A549 (cell line): ENCODE data around the gene SPINK4. TPM values are rescaled to one million over a fixed set of nuclear protein-coding genes. Genes with fewer than 3 reads are reported as not detected.
A peak's percentile ranks its signal among the peaks of the same experiment; 100 is the strongest.

Experiments used
- ATAC-seq, 2 experiments: fragments of 200-7000 bp in 1 of 2; fragments of >200 bp in 1 of 2; cut with Nextera tagmentation in 1 of 2; cut with Tn5 transposase in 1 of 2; 3 replicates each; pipeline versions ENCODE4 v1.8.0 to v1.9.1; 2018 to 2020; ENCODE audit warnings: mild to moderate bottlenecking in 1 of 2, moderate library complexity in 1 of 2
- CTCF ChIA-PET: fragments of 300-600 bp; sonication (Branson Sonifier 250); formaldehyde crosslinking; extraction: SDS; loops from one replicate; lab custom pipeline; 2021; ENCODE audit warnings: antibody characterized with exemption, inconsistent platforms; lab: Yijun Ruan, JAX
- POLR2A ChIA-PET: fragments of 350-600 bp; formaldehyde crosslinking; extraction: SDS; loops from one replicate; lab custom pipeline; 2021; ENCODE audit warnings: antibody characterized with exemption, inconsistent platforms; lab: Yijun Ruan, JAX
- DNase-seq, 2 experiments: peaks; one replicate each; pipeline versions ENCODE4 v3.0.0 to v3.0.0-alpha.2; 2011 to 2016; ENCODE audit warnings: low read depth in 1 of 2, low spot score in 1 of 2
- FAIRE-seq: peaks from 2 replicates; lab custom pipeline; 2011; peaks lifted over from hg19 to GRCh38; lab: Jason Lieb, UNC
- H3K27ac ChIP-seq, 2 experiments: fragments of >200 bp; sonication (Bioruptor Twin); formaldehyde crosslinking; 3 replicates each; pipeline ENCODE4 v1.5.1; 2016 to 2017
- H3K4me1 ChIP-seq: fragments of >200 bp; sonication (Bioruptor Twin); formaldehyde crosslinking; 3 replicates; pipeline ENCODE4 v1.6.1; 2016
- H3K4me2 ChIP-seq: fragments of >200 bp; sonication (Bioruptor Twin); formaldehyde crosslinking; 3 replicates; pipeline ENCODE4 v1.6.1; 2016
- H3K4me3 ChIP-seq: fragments of >200 bp; sonication (Bioruptor Twin); formaldehyde crosslinking; 3 replicates; pipeline ENCODE4 v1.5.1; 2016
- H3K9me3 ChIP-seq: fragments of >200 bp; sonication (Bioruptor Twin); formaldehyde crosslinking; 3 replicates; pipeline ENCODE4 v1.6.1; 2016
- ATOH8 ChIP-seq: fragments of 250-450 bp; sonication (Bioruptor Pico); IDR thresholded peaks from 2 replicates; pipeline ENCODE4 v1.5.0; 2020; ENCODE audit warnings: low read depth, mild to moderate bottlenecking, moderate library complexity
- CHD2 ChIP-seq: fragments of 150-350 bp; IDR thresholded peaks from 2 replicates; pipeline ENCODE4 v1.6.1; 2014; ENCODE audit warnings: low read length; ENCODE audit not compliant: partially characterized antibody
- FOSL2 ChIP-seq, 2 experiments: fragments of 450-650 bp in 1 of 2; fragments of >200 bp in 1 of 2; sonication (Bioruptor Twin) in 1 of 2; formaldehyde crosslinking; IDR thresholded peaks; 2 replicates each; pipeline versions ENCODE4 v1.5.0 to v1.6.1; 2016 to 2020; ENCODE audit warnings: mild to moderate bottlenecking in 1 of 2, moderate library complexity in 1 of 2
- GATA3 ChIP-seq: IDR thresholded peaks from 2 replicates; pipeline ENCODE4 v1.6.1; 2012; ENCODE audit warnings: borderline replicate concordance
- HOXB13 ChIP-seq: fragments of 250-450 bp; sonication (Bioruptor Pico); IDR thresholded peaks from 2 replicates; pipeline ENCODE4 v1.5.0; 2020; ENCODE audit warnings: low read depth, mild to moderate bottlenecking, moderate library complexity
- KDM5A ChIP-seq: fragments of 200-600 bp; sonication (generic); IDR thresholded peaks from 2 replicates; pipeline ENCODE4 v1.6.1; 2016; ENCODE audit warnings: antibody characterized with exemption, mild to moderate bottlenecking
- MAFK ChIP-seq: fragments of 450-650 bp; IDR thresholded peaks from 2 replicates; pipeline ENCODE4 v1.6.1; 2014; ENCODE audit not compliant: partially characterized antibody
- MAZ ChIP-seq: fragments of 150-350 bp; IDR thresholded peaks from 2 replicates; pipeline ENCODE4 v1.6.1; 2014; ENCODE audit warnings: antibody characterized with exemption, low read depth, low read length, borderline replicate concordance
- MYC ChIP-seq: IDR thresholded peaks from 2 replicates; pipeline ENCODE4 v1.6.1; 2012; ENCODE audit warnings: mild to moderate bottlenecking, inconsistent platforms, low read length, improper control_type of control experiment, borderline replicate concordance
- PBX3 ChIP-seq: IDR thresholded peaks from 2 replicates; pipeline ENCODE4 v1.6.1; 2012
- POLR2AphosphoS2 ChIP-seq: conservative IDR thresholded peaks from 2 replicates; pipeline ENCODE4 v1.6.1; 2012; ENCODE audit warnings: low read length, improper control_type of control experiment, inconsistent platforms
- RAD21 ChIP-seq, 2 experiments: fragments of >200 bp in 1 of 2; sonication (Bioruptor Twin) in 1 of 2; formaldehyde crosslinking in 1 of 2; IDR thresholded peaks in 1 of 2; conservative IDR thresholded peaks in 1 of 2; 2 replicates in 1 of 2; 3 replicates in 1 of 2; pipeline ENCODE4 v1.6.1; 2012 to 2018; ENCODE audit warnings: inconsistent platforms in 1 of 2
- RARB ChIP-seq: fragments of 250-450 bp; sonication (Bioruptor Pico); IDR thresholded peaks from 2 replicates; pipeline ENCODE4 v1.8.0; 2021; ENCODE audit warnings: mild to moderate bottlenecking, moderate library complexity
- SREBF2 ChIP-seq: fragments of 450-650 bp; IDR thresholded peaks from 2 replicates; pipeline ENCODE4 v1.6.1; 2014; ENCODE audit warnings: mild to moderate bottlenecking, moderate library complexity
- TP53 ChIP-seq: fragments of 250-450 bp; sonication (Bioruptor Pico); IDR thresholded peaks from 2 replicates; pipeline ENCODE4 v1.5.0; 2021; ENCODE audit warnings: mild to moderate bottlenecking, moderate library complexity
- ZC3H11A ChIP-seq: fragments of 450-650 bp; IDR thresholded peaks from 2 replicates; pipeline ENCODE4 v1.6.1; 2014; ENCODE audit warnings: antibody characterized with exemption, mild to moderate bottlenecking
- ZSCAN20 ChIP-seq: fragments of 250-450 bp; sonication (Bioruptor Pico); IDR thresholded peaks from 2 replicates; pipeline ENCODE4 v1.8.0; 2022; ENCODE audit warnings: mild to moderate bottlenecking, moderate library complexity
- WGBS: methylation state at CpG from one replicate; pipeline ENCODE4 v1.1.6; 2017; ENCODE audit errors: missing lambda C conversion rate; 5-methylcytosine and 5-hydroxymethylcytosine counted together
- polyA plus RNA-seq, 4 experiments: library from polyadenylated mRNA; depleted of rRNA in 3 of 4; stranded (reverse); fragments of >200 nt; fragmentation: RNase III in 1 of 4; extraction: RNeasy Plus Mini Kit Qiagen cat#74134 plus additional on column Dnase treatment in 1 of 4; gene quantifications; 2 replicates in 3 of 4; 3 replicates in 1 of 4; pipeline ENCODE4 v1.2.3, GENCODE V29; 2011 to 2017
- TF ChIP-seq, protein P1 (sequence below): fragments of 200-600 bp; sonication (generic); IDR thresholded peaks from 2 replicates; pipeline ENCODE4 v1.6.1; 2016; ENCODE audit warnings: antibody characterized with exemption, mild to moderate bottlenecking, moderate library complexity

Gene SPINK4
- polyA plus RNA-seq, 2 of the 4 experiments (the other 2 are of a cell fraction), result not detected

DNA sequence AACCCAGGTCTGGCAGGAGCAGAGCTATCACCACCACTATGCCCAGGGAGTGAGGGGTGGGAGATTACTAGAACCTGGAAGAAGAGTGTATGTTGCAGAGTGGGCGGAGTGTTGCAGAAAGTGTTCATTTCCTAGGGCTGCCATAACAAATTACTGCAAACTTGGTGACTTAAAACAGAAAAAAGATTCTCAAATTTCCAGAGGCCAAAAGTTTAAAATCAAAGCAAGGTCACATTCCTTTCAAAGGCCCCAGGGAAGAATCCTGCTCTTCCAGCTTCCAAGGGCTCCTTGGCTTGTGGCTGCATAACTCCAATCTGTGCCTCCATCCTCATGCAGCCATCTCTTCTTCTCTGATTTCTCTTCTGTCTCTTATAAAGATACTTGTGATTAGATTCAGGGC lies 30.6 kb upstream of the SPINK4 start:
- H3K4me2 ChIP-seq, result no peak overlapping the region
- no peak for TF ChIP-seq KDM5A
- no peak for TF ChIP-seq ZC3H11A
- H3K9me3 ChIP-seq, result no peaks in the 10 kb centered on the region
- ChIA-PET POLR2A (no interaction called here), CTCF (interaction anchor here (1.2 kb wide), 1 partner anchor 17 kb away, joined by 4 read pairs; no protein-coding TSS in a partner anchor)
- H3K4me3 ChIP-seq, result no peak overlapping the region
- FAIRE-seq (no peak), DNase-seq (no peak), ATAC-seq (no peak)
- peaks cover 11% of the 10 kb centered on the region for H3K4me1 ChIP-seq
- 88% methylated on average over 1 of the region's 1 CpG for WGBS
- no peak overlapping the region for H3K27ac ChIP-seq

DNA sequence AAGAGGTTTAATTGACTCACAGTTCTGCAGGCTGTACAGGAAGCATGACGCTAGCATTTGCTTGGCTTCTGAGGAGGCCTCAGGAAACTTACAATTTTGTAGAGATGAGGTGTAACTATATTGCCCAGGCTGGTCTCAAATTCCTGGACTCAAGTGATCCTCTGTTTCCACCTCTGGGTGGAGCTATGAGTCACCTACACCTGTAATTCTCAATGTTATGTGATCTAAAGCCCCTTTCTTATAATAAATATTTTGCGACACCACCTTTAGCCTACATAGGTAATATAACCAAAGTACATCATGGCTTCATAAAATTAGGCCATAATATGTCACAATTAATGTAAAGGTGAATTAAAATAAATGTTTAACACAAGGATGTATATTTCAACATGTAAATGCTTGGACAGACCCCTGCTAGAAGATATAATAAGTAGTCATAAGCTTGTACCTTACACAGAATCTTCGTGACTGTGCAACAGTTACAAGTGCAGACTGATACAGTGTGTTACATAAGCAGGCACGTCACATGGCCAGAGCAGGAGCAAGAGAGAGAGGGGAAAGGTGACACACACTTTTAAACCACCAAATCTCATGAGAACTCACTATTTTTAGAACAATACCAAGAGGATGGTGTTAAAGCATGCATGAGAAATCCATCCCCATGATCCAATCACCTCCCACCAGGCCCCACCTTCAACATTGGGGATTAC lies 29.8 kb upstream of the SPINK4 start:
- H3K27ac ChIP-seq, result no peak overlapping the region
- ATAC-seq, result no peak
- H3K4me1 ChIP-seq, result peaks cover 11% of the 10 kb centered on the region
- FAIRE-seq, result no peak
- ChIA-PET CTCF (interaction anchor here (1.2 kb wide), 1 partner anchor 16 kb away, joined by 4 read pairs; no protein-coding TSS in a partner anchor), POLR2A (no interaction called here)
- no peak overlapping the region for H3K4me2 ChIP-seq
- H3K4me3 ChIP-seq, result no peak overlapping the region
- no peak for TF ChIP-seq MAZ
- no peak for TF ChIP-seq ZSCAN20
- TF ChIP-seq MYC, result no peak
- 81% methylated on average over 4 of the region's 4 CpGs for WGBS
- no peaks in the 10 kb centered on the region for H3K9me3 ChIP-seq
- DNase-seq, result no peak

DNA sequence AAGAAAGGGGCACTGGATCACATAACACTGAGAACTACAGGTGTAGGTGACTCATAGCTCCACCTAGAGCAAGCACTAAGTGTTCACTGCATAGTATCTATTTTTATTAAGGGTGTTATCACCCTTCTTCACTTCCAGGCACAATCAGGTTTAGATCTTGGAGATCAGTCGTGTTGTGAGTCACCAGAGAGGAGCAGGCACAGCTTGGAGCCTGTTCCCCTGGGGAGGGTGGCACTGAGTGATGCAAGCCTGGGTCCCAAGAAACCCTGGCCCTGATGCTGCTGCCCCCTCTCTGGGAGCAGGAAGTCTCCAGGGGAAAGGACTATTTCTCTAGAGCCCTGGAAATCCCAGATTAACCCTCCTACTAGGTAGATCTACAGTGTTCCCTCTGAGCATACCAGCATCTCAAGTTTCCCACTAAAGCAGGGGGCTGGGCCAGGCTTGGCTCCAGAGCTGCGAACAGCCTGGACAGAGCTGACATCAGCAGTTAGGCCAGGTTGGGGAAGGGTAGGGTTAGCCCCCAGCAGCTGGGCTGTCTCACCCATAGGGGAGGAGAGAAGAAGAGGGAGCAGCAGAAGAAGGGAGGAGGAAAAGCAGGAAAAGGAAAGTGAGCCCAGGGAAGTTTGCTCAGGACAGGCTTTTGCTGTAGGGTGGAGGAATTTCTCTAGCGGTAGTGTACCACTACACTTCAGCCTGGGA lies 28.1 kb upstream of the SPINK4 start:
- FAIRE-seq (no peak), ATAC-seq (peak; percentile 55 to 57; a peak in 4 of 6 replicates), DNase-seq (peak; percentile 18 to 23)
- TF ChIP-seq HOXB13 (no peak), RAD21 (conservative IDR thresholded peaks at IDR 0.05 in 1 of 2, IDR thresholded peaks at IDR 0.05 in 1 of 2) (peak in 1 of 2 experiments; percentile 3; a peak in 1 of 5 replicates), MAFK (peak; percentile 41), ATOH8 (CRISPR knock-in tag) (no peak), FOSL2 (IDR thresholded peaks at IDR 0.05) (no peak), FOSL2 (CRISPR knock-in tag; IDR thresholded peaks at IDR 0.05) (no peak), SREBF2 (no peak), CHD2 (no peak), TP53 (CRISPR knock-in tag) (no peak), POLR2AphosphoS2 (no peak), GATA3 (no peak), PBX3 (no peak), RARB (CRISPR knock-in tag) (no peak)
- TF ChIP-seq, protein P1, sequence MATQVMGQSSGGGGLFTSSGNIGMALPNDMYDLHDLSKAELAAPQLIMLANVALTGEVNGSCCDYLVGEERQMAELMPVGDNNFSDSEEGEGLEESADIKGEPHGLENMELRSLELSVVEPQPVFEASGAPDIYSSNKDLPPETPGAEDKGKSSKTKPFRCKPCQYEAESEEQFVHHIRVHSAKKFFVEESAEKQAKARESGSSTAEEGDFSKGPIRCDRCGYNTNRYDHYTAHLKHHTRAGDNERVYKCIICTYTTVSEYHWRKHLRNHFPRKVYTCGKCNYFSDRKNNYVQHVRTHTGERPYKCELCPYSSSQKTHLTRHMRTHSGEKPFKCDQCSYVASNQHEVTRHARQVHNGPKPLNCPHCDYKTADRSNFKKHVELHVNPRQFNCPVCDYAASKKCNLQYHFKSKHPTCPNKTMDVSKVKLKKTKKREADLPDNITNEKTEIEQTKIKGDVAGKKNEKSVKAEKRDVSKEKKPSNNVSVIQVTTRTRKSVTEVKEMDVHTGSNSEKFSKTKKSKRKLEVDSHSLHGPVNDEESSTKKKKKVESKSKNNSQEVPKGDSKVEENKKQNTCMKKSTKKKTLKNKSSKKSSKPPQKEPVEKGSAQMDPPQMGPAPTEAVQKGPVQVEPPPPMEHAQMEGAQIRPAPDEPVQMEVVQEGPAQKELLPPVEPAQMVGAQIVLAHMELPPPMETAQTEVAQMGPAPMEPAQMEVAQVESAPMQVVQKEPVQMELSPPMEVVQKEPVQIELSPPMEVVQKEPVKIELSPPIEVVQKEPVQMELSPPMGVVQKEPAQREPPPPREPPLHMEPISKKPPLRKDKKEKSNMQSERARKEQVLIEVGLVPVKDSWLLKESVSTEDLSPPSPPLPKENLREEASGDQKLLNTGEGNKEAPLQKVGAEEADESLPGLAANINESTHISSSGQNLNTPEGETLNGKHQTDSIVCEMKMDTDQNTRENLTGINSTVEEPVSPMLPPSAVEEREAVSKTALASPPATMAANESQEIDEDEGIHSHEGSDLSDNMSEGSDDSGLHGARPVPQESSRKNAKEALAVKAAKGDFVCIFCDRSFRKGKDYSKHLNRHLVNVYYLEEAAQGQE, result no peak
- Histone ChIP-seq H3K4me1 (peaks cover 11% of the 10 kb centered on the region), H3K27ac (peak overlapping the region; percentile 18 to 43; a peak in 4 of 6 replicates), H3K4me3 (no peak overlapping the region), H3K4me2 (peak overlapping the region; percentile 7; the same call in 1 of the 3 replicates), H3K9me3 (no peaks in the 10 kb centered on the region)
- ChIA-PET POLR2A (interaction anchor here (1.2 kb wide), 1 partner anchor 187 kb away, joined by 3 read pairs; the partner anchor contains the start of gene DNAJA1), CTCF (interaction anchor here (0.9 to 2.6 kb wide), 6 partner anchors 9 to 131 kb away, joined by 3 to 9 read pairs (median 4); no protein-coding TSS in a partner anchor)
- 50% methylated on average over 3 of the region's 3 CpGs for WGBS
